ENCODE data around the gene VPS29.
A peak's percentile ranks its signal among the peaks of the same experiment; 100 is the strongest.

DNA sequence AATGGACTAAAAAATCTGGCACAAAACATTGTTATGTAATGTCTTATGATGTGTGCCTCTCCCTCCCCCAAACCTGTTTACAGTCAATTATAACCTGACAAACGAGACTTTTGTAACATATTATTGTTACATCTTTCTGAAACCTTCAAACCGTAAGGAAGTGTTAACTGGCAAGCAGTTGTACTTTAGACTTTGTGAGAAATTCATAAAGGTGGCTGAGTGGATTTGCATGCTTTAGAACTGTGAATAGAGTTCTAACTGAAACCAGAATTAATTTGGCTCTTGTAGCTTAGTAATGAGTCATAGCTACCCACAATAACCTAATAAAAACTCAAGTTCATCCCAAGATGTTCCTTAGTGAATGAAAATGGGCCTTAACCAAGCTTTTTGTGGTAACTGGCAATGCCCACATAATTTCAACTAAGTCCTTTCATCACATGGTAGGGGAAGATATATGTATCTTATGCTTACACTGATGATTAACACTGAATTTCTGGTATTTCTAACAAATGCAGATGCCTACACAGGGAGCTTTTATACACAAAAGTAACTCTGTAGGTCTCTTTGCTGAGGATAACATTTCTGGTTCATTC, 29.9 kb upstream of the VPS29 start:
- TF ChIP-seq HDAC2 (IDR thresholded peaks at IDR 0.05), result no peak
- no peak for TF ChIP-seq ESRRA (IDR thresholded peaks at IDR 0.05; ENCODE audit: borderline replicate concordance, low read depth)
- no peak for TF ChIP-seq ZNF24 (IDR thresholded peaks at IDR 0.05)
- TF ChIP-seq, protein P1, sequence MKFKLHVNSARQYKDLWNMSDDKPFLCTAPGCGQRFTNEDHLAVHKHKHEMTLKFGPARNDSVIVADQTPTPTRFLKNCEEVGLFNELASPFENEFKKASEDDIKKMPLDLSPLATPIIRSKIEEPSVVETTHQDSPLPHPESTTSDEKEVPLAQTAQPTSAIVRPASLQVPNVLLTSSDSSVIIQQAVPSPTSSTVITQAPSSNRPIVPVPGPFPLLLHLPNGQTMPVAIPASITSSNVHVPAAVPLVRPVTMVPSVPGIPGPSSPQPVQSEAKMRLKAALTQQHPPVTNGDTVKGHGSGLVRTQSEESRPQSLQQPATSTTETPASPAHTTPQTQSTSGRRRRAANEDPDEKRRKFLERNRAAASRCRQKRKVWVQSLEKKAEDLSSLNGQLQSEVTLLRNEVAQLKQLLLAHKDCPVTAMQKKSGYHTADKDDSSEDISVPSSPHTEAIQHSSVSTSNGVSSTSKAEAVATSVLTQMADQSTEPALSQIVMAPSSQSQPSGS (CRISPR knock-in tag; IDR thresholded peaks at IDR 0.05), result no peak
- TF ChIP-seq POLR2A (conservative IDR thresholded peaks at IDR 0.05), result 0 out of 2 replicates have a peak, but pooled peaks have one; percentile 29
- TF ChIP-seq, protein P2, sequence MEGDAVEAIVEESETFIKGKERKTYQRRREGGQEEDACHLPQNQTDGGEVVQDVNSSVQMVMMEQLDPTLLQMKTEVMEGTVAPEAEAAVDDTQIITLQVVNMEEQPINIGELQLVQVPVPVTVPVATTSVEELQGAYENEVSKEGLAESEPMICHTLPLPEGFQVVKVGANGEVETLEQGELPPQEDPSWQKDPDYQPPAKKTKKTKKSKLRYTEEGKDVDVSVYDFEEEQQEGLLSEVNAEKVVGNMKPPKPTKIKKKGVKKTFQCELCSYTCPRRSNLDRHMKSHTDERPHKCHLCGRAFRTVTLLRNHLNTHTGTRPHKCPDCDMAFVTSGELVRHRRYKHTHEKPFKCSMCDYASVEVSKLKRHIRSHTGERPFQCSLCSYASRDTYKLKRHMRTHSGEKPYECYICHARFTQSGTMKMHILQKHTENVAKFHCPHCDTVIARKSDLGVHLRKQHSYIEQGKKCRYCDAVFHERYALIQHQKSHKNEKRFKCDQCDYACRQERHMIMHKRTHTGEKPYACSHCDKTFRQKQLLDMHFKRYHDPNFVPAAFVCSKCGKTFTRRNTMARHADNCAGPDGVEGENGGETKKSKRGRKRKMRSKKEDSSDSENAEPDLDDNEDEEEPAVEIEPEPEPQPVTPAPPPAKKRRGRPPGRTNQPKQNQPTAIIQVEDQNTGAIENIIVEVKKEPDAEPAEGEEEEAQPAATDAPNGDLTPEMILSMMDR (IDR thresholded peaks at IDR 0.05 in 2 of 3, conservative IDR thresholded peaks at IDR 0.05 in 1 of 3; ENCODE audit: insufficient read depth in 2 of 3, low read depth in 1 of 3, low read length in 3 of 3), result no peak
- no peak for TF ChIP-seq BHLHE40 (IDR thresholded peaks at IDR 0.05; ENCODE audit: low read length)

All from K562 (cell line).